ENCODE results near the gene FAM227B. TPM values are rescaled to one million over a fixed set of nuclear protein-coding genes. Genes with fewer than 3 reads are reported as not detected.
A peak's percentile ranks its signal among the peaks of the same experiment; 100 is the strongest.

Gene FAM227B
- total and polyA plus RNA-seq, 2 donors (not counting 1 experiment from before 2014, with no cell fraction given): 2.7 to 9.7 TPM

GRCh38 chr15:49343546-49343945 lies 277.1 kb downstream of the FAM227B start:
- no peak overlapping the region for H3K4me2 ChIP-seq (ENCODE audit: extremely low read depth, insufficient read depth, low read length)
- H3K79me2 ChIP-seq (ENCODE audit: control insufficient read depth, insufficient read depth, low read length): no peaks in the 10 kb centered on the region
- H4K20me1 ChIP-seq (ENCODE audit: control insufficient read depth, extremely low read depth, insufficient read depth, low read length): no peaks in the 10 kb centered on the region
- H3K4me1 ChIP-seq (ENCODE audit: control insufficient read depth, extremely low read depth, insufficient read depth, low read length): no peaks in the 10 kb centered on the region
- DNase-seq (ENCODE audit: low read depth in 2 of 2): no peak
- H3K36me3 ChIP-seq (ENCODE audit: control insufficient read depth, insufficient read depth, low read length): no peaks in the 10 kb centered on the region
- H3K4me3 ChIP-seq (replicated peaks in 1 of 4; ENCODE audit: control extremely low read depth in 1 of 4, insufficient read depth in 1 of 4, low read depth in 3 of 4, low read length in 4 of 4): no peak overlapping the region
- no peak overlapping the region for H3K27ac ChIP-seq (ENCODE audit: insufficient read depth, low read length)
- H3K9ac ChIP-seq (ENCODE audit: insufficient read depth, low read length): no peak overlapping the region
- TF ChIP-seq EZH2 (IDR thresholded peaks at IDR 0.05; ENCODE audit: low read length, missing control alignments): no peak
- TF ChIP-seq CTCF (conservative IDR thresholded peaks at IDR 0.05 in 1 of 2, IDR thresholded peaks at IDR 0.05 in 1 of 2; ENCODE audit: low read depth in 1 of 2, low read length in 2 of 2): no peak
- no peaks in the 10 kb centered on the region for H3K27me3 ChIP-seq (ENCODE audit: control insufficient read depth, insufficient read depth, low read length)
- no peak overlapping the region for H2AFZ ChIP-seq (ENCODE audit: low read length)
- no peaks in the 10 kb centered on the region for H3K9me3 ChIP-seq (ENCODE audit: control insufficient read depth, insufficient read depth, low read depth, low read length)

GRCh38 chr15:49339656-49340055 lies 281.0 kb downstream of the FAM227B start:
- Histone ChIP-seq H3K4me3 (replicated peaks in 1 of 4; ENCODE audit: control extremely low read depth in 1 of 4, insufficient read depth in 1 of 4, low read depth in 3 of 4, low read length in 4 of 4) (no peak overlapping the region), H4K20me1 (ENCODE audit: control insufficient read depth, extremely low read depth, insufficient read depth, low read length) (no peaks in the 10 kb centered on the region), H3K9me3 (ENCODE audit: control insufficient read depth, insufficient read depth, low read depth, low read length) (no peaks in the 10 kb centered on the region), H3K4me2 (ENCODE audit: extremely low read depth, insufficient read depth, low read length) (no peak overlapping the region), H3K79me2 (ENCODE audit: control insufficient read depth, insufficient read depth, low read length) (no peaks in the 10 kb centered on the region), H2AFZ (ENCODE audit: low read length) (no peak overlapping the region), H3K36me3 (ENCODE audit: control insufficient read depth, insufficient read depth, low read length) (no peaks in the 10 kb centered on the region), H3K9ac (ENCODE audit: insufficient read depth, low read length) (no peak overlapping the region), H3K27ac (ENCODE audit: insufficient read depth, low read length) (no peak overlapping the region), H3K4me1 (ENCODE audit: control insufficient read depth, extremely low read depth, insufficient read depth, low read length) (no peaks in the 10 kb centered on the region), H3K27me3 (ENCODE audit: control insufficient read depth, insufficient read depth, low read length) (no peaks in the 10 kb centered on the region)
- no peak for DNase-seq (ENCODE audit: low read depth in 2 of 2)
- TF ChIP-seq EZH2 (IDR thresholded peaks at IDR 0.05; ENCODE audit: low read length, missing control alignments) (no peak), CTCF (conservative IDR thresholded peaks at IDR 0.05 in 1 of 2, IDR thresholded peaks at IDR 0.05 in 1 of 2; ENCODE audit: low read depth in 1 of 2, low read length in 2 of 2) (no peak)

GRCh38 chr15:49331951-49332350 lies 288.7 kb downstream of the FAM227B start:
- TF ChIP-seq EZH2 (IDR thresholded peaks at IDR 0.05; ENCODE audit: low read length, missing control alignments) (no peak), CTCF (conservative IDR thresholded peaks at IDR 0.05 in 1 of 2, IDR thresholded peaks at IDR 0.05 in 1 of 2; ENCODE audit: low read depth in 1 of 2, low read length in 2 of 2) (no peak)
- Histone ChIP-seq H3K36me3 (ENCODE audit: control insufficient read depth, insufficient read depth, low read length) (no peaks in the 10 kb centered on the region), H3K4me2 (ENCODE audit: extremely low read depth, insufficient read depth, low read length) (no peak overlapping the region), H3K4me3 (replicated peaks in 1 of 4; ENCODE audit: control extremely low read depth in 1 of 4, insufficient read depth in 1 of 4, low read depth in 3 of 4, low read length in 4 of 4) (no peak overlapping the region), H3K79me2 (ENCODE audit: control insufficient read depth, insufficient read depth, low read length) (no peaks in the 10 kb centered on the region), H3K4me1 (ENCODE audit: control insufficient read depth, extremely low read depth, insufficient read depth, low read length) (peaks cover 2% of the 10 kb centered on the region), H3K27me3 (ENCODE audit: control insufficient read depth, insufficient read depth, low read length) (no peaks in the 10 kb centered on the region), H4K20me1 (ENCODE audit: control insufficient read depth, extremely low read depth, insufficient read depth, low read length) (no peaks in the 10 kb centered on the region), H3K27ac (ENCODE audit: insufficient read depth, low read length) (no peak overlapping the region), H3K9me3 (ENCODE audit: control insufficient read depth, insufficient read depth, low read depth, low read length) (no peaks in the 10 kb centered on the region), H3K9ac (ENCODE audit: insufficient read depth, low read length) (no peak overlapping the region), H2AFZ (ENCODE audit: low read length) (no peak overlapping the region)
- peak in 1 of 2 donors; percentile 27 for DNase-seq (ENCODE audit: low read depth in 2 of 2)
